GM18502 (cell line): ENCODE results near the gene NAT8.
A peak's percentile ranks its signal among the peaks of the same experiment; 100 is the strongest.
"Not testable (repeated sequence)": the region's sequence is repeated elsewhere in the genome, so short reads cannot be mapped to it uniquely, and the experiment has no call there.

Source experiments
- ATAC-seq: cut with Tn5 transposase; IDR thresholded peaks from one replicate; pipeline ENCODE4 v1.9.1; 2021; ENCODE audit warnings: mild to moderate bottlenecking; ENCODE audit not compliant: unreplicated experiment, poor library complexity

NAT8 gene

GRCh38 chr2:73642338-73643018 lies at the start of gene NAT8:
TSS of gene NAT8 (minus strand) at chr2:73642422. CDS start at chr2:73641628, 794 bp downstream.
- no peak for ATAC-seq

GRCh38 chr2:73690372-73691088 lies 48.3 kb upstream of the NAT8 start:
- peak; percentile 78 for ATAC-seq

GRCh38 chr2:73688494-73688893 lies 46.3 kb upstream of the NAT8 start:
- ATAC-seq: not testable (repeated sequence)

- ATAC-seq: no peak
Observed at GRCh38 chr2:73685764-73686438, 43.7 kb upstream of the NAT8 start.

- ATAC-seq: not testable (repeated sequence)
Observed at GRCh38 chr2:73684905-73685304, 42.7 kb upstream of the NAT8 start.

GRCh38 chr2:73684325-73684724 lies 42.1 kb upstream of the NAT8 start:
- ATAC-seq: not testable (repeated sequence)

DNA sequence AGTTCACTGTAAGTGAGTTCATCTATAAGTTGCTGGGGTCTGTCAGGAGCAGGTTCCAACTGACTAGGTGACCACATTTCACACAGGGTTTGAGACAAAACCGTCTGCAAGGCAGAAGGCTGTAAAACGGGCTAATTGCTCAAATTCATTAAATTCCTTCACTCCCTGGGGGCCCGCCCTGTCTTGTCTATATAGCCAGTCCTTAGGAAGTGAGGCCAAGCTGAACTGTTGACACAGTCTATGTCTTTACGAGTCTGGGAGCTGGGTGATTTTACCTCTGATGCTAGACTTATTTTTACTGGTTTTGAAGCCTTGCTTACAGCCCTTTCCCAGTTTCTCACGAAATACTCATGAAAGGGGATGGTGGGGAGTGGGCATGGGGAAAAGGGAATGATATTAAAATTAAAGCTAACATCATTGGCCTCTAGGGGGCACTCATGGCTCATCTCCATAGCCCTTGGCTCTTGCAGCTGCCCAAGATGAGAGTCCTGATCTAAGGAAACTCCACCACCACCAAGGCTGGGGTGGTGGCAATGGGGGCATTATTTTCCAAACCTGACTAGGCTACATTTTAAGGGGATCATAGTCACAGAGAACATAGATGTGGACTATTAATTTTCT lies 37.8 kb upstream of the NAT8 start:
- not testable (repeated sequence) for ATAC-seq

DNA sequence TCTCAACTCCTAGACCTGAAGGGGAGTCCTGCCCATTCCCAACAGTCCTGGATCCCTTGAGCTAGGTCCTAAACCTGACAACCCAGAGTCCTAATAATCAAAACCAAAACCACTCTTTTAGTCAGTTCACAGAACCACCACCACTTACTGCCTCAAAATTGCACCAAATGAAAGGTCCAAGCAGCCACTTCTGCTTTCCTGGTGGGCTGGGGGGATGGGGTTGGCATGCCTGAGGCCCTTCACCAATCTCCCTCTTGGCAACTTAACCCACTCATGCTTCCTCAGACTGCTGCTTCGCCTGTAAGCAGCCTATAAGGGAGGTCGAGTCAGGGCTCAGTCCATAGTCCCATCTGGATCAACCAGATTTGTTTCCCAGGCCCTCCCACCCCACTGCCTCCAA lies 37.0 kb upstream of the NAT8 start:
- ATAC-seq: not testable (repeated sequence)

- ATAC-seq: not testable (repeated sequence)
Observed at GRCh38 chr2:73678008-73678407, 35.8 kb upstream of the NAT8 start.

GRCh38 chr2:73676211-73676610 lies 34.0 kb upstream of the NAT8 start:
- ATAC-seq: not testable (repeated sequence)

- not testable (repeated sequence) for ATAC-seq
Observed at GRCh38 chr2:73674696-73675157, 32.5 kb upstream of the NAT8 start.

DNA sequence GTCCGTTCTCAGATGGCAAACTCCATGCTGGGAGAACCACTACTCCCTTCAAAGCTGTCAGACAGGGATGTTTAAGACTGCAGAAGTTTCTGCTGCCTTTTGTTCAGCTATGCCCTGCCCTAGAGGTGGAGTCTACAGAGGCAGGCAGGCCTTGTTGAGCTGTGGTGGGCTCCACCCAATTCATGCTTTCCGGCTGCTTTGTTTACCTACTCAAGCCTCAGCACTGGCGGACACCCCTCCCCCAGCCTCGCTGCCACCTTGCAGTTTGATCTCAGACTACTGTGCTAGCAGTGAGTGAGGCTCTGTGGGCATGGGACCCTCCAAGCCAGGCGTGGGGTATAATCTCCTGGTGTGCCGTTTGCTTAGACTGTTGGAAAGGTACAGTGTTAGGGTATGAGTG lies 27.8 kb upstream of the NAT8 start:
- ATAC-seq: not testable (repeated sequence)

GRCh38 chr2:73667239-73667638 lies 25.0 kb upstream of the NAT8 start:
- ATAC-seq: not testable (repeated sequence)

GRCh38 chr2:73654175-73654574 lies 12.0 kb upstream of the NAT8 start:
- no peak for ATAC-seq

GRCh38 chr2:73652348-73652747 lies 10.1 kb upstream of the NAT8 start:
- ATAC-seq: no peak

DNA sequence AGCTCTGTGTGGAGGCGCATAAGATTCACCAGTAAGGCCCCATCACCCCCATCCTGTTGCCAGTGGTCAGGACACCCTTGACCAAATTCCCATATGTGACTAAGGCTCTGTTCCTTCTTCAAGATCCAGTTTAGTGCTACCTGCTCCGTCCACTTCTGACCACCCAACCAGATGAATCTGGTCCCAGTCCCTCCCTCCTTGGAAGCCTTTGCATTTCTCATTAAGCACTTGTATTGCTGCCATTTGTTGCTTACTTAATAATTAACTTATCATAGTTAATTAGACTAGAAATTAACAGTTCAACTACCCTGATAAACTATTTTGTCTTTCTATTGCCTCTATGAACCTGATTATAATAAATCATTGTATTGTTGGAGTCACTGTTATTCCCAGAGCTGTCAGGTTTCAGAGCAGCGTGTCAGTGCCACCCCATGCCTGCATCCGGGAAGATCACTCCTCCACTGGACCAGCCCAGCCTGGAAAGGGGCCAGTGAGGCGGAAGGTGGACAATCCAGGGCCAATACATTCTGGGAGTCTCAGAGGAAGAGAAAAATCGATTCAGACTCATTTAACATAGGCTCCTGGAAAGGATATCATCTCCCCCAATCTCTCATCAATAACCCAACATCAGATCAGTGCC lies 9.5 kb upstream of the NAT8 start:
- ATAC-seq: no peak

DNA sequence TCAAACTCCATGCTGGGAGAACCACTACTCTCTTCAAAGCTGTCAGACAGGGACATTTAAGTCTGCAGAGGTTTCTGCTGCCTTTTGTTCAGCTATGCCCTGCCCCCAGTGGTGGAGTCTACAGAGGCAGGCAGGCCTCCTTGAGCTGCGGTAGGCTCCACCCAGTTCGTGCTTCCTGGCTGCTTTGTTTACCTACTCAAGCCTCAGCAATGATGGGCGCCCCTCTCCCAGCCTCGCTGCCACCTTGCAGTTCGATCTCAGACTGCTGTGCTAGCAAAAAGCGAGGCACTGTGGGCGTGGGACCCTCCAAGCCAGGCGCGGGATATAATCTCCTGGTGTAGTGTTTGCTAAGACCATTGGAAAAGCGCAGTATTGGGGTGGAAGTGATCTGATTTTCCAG lies 5.5 kb upstream of the NAT8 start:
- not testable (repeated sequence) for ATAC-seq

- ATAC-seq: no peak
Observed at GRCh38 chr2:73641767-73642062, 507 bp downstream of the NAT8 start.

DNA sequence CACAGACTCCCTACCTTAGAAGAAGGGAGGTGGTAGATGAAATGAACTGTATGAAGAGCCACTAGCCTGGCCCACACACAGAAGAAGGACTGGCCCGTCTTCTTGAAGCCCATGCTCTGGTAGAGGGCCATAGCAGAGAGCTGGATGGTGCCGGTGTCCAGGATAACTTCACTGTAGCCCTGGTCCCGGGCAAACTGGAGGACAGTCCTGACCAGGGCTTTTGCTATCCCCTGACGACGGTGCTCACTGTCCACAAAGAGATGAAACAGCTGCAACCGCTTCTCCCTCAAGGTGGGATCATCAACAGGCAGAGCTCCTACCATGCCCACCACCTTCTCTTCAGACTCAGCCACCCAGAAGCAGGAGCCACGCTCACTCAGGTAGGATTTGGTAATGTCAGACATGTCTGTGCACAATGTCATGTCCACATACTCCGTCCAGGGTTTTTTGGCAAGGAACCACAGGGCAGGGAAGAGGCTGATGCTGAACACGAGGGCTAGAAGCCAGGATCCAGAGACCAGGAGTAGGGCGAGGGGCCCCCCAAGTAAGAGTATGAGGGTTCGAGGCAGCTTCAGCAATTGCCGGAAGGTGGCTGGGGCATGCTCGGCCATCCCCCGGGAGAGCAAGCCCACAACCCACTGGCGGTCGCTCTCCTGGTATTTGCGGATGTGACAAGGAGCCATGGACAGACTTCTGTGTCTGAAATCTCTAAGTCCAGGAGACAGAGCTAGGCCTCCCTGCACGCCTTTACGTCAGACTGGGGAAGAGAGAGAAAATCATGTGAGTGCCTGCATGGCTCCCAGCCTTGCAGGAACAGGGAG lies 1.1 kb downstream of the NAT8 start:
- no peak for ATAC-seq

GRCh38 chr2:73640511-73640911 lies 1.7 kb downstream of the NAT8 start:
- ATAC-seq: no peak
